Vagina (tissue), 2 donors: Measurements from ENCODE around the gene NLGN1. TPM values are rescaled to one million over a fixed set of nuclear protein-coding genes. Genes with fewer than 3 reads are reported as not detected.

Source experiments
- DNase-seq, 2 donors: peaks; one replicate each; pipeline ENCODE4 v3.0.0-alpha.2; 2017; ENCODE audit errors: extremely low spot score in 2 of 2
- H3K27ac ChIP-seq: fragments of 200-600 bp; sonication (generic); one replicate; pipeline ENCODE4 v1.5.1; 2019
- H3K27me3 ChIP-seq: fragments of 200-600 bp; sonication (generic); one replicate; pipeline ENCODE4 v1.5.1; 2019
- H3K36me3 ChIP-seq, 2 donors: fragments of 200-600 bp; sonication (generic); one replicate each; pipeline ENCODE4 v1.5.1; 2017 to 2019
- H3K4me1 ChIP-seq: fragments of 200-600 bp; sonication (generic); one replicate; pipeline ENCODE4 v1.5.1; 2019
- H3K4me3 ChIP-seq, 2 donors: fragments of 200-600 bp; sonication (generic); 1 replicate in 1 of 2; 2 replicates in 1 of 2; pipeline ENCODE4 v1.5.1; 2016 to 2019
- H3K9me3 ChIP-seq: fragments of 200-600 bp; sonication (generic); one replicate; pipeline ENCODE4 v1.5.1; 2019
- POLR2A ChIP-seq, 2 donors: fragments of 450-650 bp; IDR thresholded peaks; one replicate each; pipeline ENCODE4 v1.6.1; 2017; ENCODE audit warnings: antibody characterized with exemption in 2 of 2, mild to moderate bottlenecking in 2 of 2, moderate library complexity in 2 of 2
- POLR2AphosphoS5 ChIP-seq, 2 donors: sonication (generic); formaldehyde crosslinking; IDR thresholded peaks; one replicate each; pipeline ENCODE4 v1.9.0; 2017; ENCODE audit warnings: antibody characterized with exemption in 2 of 2, mild to moderate bottlenecking in 2 of 2, low read depth in 1 of 2; ENCODE audit not compliant: insufficient read depth in 1 of 2
- intact Hi-C: fragments of 100-400 bp; cut with DNase I; formaldehyde crosslinking; loops from one replicate; pipeline ENCODE4 v1.15.1; 2023
- total RNA-seq: library from RNA; depleted of rRNA; stranded (reverse); fragments of >200 nt; gene quantifications from one replicate; pipeline ENCODE4 v1.2.3, GENCODE V29; 2016
- TF ChIP-seq, protein P1 (sequence below), 3 experiments: fragments of 450-650 bp in 2 of 3; fragments of 200-600 bp in 1 of 3; sonication (generic) in 1 of 3; IDR thresholded peaks; one replicate each; pipeline ENCODE4 v1.5.1; 2017 to 2019; ENCODE audit warnings: antibody characterized with exemption in 3 of 3, mild to moderate bottlenecking in 2 of 3, moderate library complexity in 2 of 3

The NLGN1 gene
- total RNA-seq, 1 donor from 2014 or later = 4.7 TPM

DNA sequence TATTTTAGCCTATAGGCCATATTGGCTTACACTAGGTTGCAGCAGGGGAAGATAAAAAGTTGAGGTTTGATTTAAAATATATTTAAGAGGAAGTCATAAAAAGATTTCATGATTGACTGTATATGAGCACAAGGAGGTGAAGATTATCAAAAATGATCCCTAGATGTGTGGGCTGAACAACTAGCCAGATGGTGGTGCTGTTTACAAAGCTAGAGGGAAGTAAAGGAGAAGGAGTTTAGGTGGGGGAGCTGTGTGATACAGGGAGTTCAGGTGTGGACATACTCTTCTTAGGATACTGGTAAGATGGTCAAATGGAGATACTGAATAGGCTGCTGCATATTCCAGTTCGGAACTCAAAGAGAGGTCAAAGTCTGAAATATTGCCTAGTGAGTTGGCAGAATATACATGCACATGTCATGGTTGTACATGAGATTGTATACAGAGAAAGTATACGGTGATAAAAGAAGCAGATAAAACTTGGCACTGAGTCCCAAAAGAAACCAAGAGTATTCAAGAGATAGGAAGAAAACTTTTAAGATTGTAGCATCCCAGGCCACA is 727.8 kb downstream of the NLGN1 start:
- Histone ChIP-seq H3K4me3 (no peak overlapping the region), H3K27ac (no peak overlapping the region), H3K27me3 (no peaks in the 10 kb centered on the region), H3K9me3 (no peaks in the 10 kb centered on the region), H3K4me1 (no peaks in the 10 kb centered on the region), H3K36me3 (no peaks in the 10 kb centered on the region)
- TF ChIP-seq, protein P1, sequence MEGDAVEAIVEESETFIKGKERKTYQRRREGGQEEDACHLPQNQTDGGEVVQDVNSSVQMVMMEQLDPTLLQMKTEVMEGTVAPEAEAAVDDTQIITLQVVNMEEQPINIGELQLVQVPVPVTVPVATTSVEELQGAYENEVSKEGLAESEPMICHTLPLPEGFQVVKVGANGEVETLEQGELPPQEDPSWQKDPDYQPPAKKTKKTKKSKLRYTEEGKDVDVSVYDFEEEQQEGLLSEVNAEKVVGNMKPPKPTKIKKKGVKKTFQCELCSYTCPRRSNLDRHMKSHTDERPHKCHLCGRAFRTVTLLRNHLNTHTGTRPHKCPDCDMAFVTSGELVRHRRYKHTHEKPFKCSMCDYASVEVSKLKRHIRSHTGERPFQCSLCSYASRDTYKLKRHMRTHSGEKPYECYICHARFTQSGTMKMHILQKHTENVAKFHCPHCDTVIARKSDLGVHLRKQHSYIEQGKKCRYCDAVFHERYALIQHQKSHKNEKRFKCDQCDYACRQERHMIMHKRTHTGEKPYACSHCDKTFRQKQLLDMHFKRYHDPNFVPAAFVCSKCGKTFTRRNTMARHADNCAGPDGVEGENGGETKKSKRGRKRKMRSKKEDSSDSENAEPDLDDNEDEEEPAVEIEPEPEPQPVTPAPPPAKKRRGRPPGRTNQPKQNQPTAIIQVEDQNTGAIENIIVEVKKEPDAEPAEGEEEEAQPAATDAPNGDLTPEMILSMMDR (IDR thresholded peaks at IDR 0.05) = no peak
- TF ChIP-seq POLR2A (IDR thresholded peaks at IDR 0.05) = no peak
- TF ChIP-seq POLR2AphosphoS5 (IDR thresholded peaks at IDR 0.05; ENCODE audit: insufficient read depth in 1 of 2, low read depth in 1 of 2) = no peak
- intact Hi-C loops = no loop called here
- DNase-seq = no peak

GRCh38 chr3:174126990-174127758 is 729.6 kb downstream of the NLGN1 start:
- no peak for TF ChIP-seq POLR2A (IDR thresholded peaks at IDR 0.05)
- TF ChIP-seq POLR2AphosphoS5 (IDR thresholded peaks at IDR 0.05; ENCODE audit: insufficient read depth in 1 of 2, low read depth in 1 of 2) = no peak
- no peaks in the 10 kb centered on the region for H3K27me3 ChIP-seq
- intact Hi-C loops = no loop called here
- no peaks in the 10 kb centered on the region for H3K9me3 ChIP-seq
- H3K27ac ChIP-seq = no peak overlapping the region
- H3K36me3 ChIP-seq = no peaks in the 10 kb centered on the region
- no peaks in the 10 kb centered on the region for H3K4me1 ChIP-seq
- no peak for DNase-seq
- no peak overlapping the region for H3K4me3 ChIP-seq

DNA sequence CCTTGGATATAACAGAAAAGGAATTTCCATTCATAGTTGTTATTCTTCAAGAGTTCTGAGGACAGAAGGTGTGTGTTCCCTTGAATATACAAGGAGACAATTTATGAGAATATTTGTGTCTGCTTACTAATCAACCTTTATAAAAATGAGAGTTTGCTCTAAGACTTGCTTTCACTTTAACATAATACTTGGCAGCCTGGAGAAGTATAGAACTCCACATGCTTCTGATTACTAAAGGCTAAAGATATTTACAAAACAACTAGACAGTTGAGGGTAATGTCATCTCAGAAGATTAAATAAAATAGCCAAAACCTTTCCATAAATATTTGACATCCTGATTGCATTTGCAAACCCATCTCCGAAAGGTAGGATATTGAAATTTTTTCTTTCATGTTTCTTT is 734.5 kb downstream of the NLGN1 start:
- no peaks in the 10 kb centered on the region for H3K4me1 ChIP-seq
- DNase-seq = no peak
- intact Hi-C loops = no loop called here
- no peaks in the 10 kb centered on the region for H3K36me3 ChIP-seq
- H3K27ac ChIP-seq = no peak overlapping the region
- TF ChIP-seq POLR2AphosphoS5 (IDR thresholded peaks at IDR 0.05; ENCODE audit: insufficient read depth in 1 of 2, low read depth in 1 of 2) (no peak), POLR2A (IDR thresholded peaks at IDR 0.05) (no peak)
- TF ChIP-seq, protein P1 (IDR thresholded peaks at IDR 0.05) = no peak
- no peaks in the 10 kb centered on the region for H3K9me3 ChIP-seq
- H3K4me3 ChIP-seq = no peak overlapping the region
- no peaks in the 10 kb centered on the region for H3K27me3 ChIP-seq

GRCh38 chr3:174132421-174133042 is 735.0 kb downstream of the NLGN1 start:
- no peak for DNase-seq
- intact Hi-C loops = no loop called here
- H3K4me3 ChIP-seq = no peak overlapping the region
- H3K4me1 ChIP-seq = no peaks in the 10 kb centered on the region
- no peaks in the 10 kb centered on the region for H3K36me3 ChIP-seq
- no peak overlapping the region for H3K27ac ChIP-seq
- TF ChIP-seq POLR2A (IDR thresholded peaks at IDR 0.05) (no peak), POLR2AphosphoS5 (IDR thresholded peaks at IDR 0.05; ENCODE audit: insufficient read depth in 1 of 2, low read depth in 1 of 2) (no peak)
- TF ChIP-seq, protein P1 (IDR thresholded peaks at IDR 0.05) = no peak
- no peaks in the 10 kb centered on the region for H3K9me3 ChIP-seq
- no peaks in the 10 kb centered on the region for H3K27me3 ChIP-seq

DNA sequence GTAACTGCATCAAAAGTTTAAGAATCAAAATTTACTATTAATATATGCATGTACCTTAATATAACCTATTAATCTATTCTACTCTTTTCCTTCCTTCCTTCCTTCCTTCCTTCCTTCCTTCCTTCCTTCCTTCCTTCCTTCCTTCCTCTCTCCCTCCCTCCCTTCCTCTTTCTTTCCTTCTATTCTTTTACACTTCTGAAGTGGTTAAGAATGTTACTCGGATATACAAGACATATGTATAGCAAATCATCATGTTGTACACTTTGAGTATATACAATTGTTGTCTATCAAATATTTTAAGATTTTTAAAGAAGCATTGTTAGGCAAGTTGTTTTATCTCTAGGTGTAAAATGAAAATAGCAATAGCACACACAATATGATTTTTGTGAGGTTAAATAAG is 748.5 kb downstream of the NLGN1 start:
- intact Hi-C loops = no loop called here
- TF ChIP-seq, protein P1 (IDR thresholded peaks at IDR 0.05) = no peak
- TF ChIP-seq POLR2AphosphoS5 (IDR thresholded peaks at IDR 0.05; ENCODE audit: insufficient read depth in 1 of 2, low read depth in 1 of 2) = no peak
- TF ChIP-seq POLR2A (IDR thresholded peaks at IDR 0.05) = no peak
- DNase-seq = no peak
- H3K4me3 ChIP-seq = no peak overlapping the region
- H3K9me3 ChIP-seq = no peaks in the 10 kb centered on the region
- H3K27me3 ChIP-seq = no peaks in the 10 kb centered on the region
- no peaks in the 10 kb centered on the region for H3K4me1 ChIP-seq
- no peak overlapping the region for H3K27ac ChIP-seq
- no peaks in the 10 kb centered on the region for H3K36me3 ChIP-seq
